ENCODE data around the gene NINJ2. TPM values are rescaled to one million over a fixed set of nuclear protein-coding genes. Genes with fewer than 3 reads are reported as not detected.

Gene NINJ2
- total RNA-seq, 1 donor = 5.8 TPM

GRCh38 chr12:669576-669945, 6.3 kb upstream of the NINJ2 start:
- Histone ChIP-seq H2AFZ (ENCODE audit: low read length) (no peak overlapping the region), H3K36me3 (ENCODE audit: insufficient read depth, low read length) (no peaks in the 10 kb centered on the region), H3K9me3 (ENCODE audit: low read depth, low read length) (no peaks in the 10 kb centered on the region), H3K4me2 (ENCODE audit: insufficient read depth, low read length) (no peak overlapping the region), H4K20me1 (ENCODE audit: insufficient read depth, low read length) (no peaks in the 10 kb centered on the region), H3K4me1 (ENCODE audit: insufficient read depth, low read length) (no peaks in the 10 kb centered on the region), H3K27me3 (ENCODE audit: insufficient read depth, low read length) (no peaks in the 10 kb centered on the region), H3K79me2 (ENCODE audit: insufficient read depth, low read length) (no peaks in the 10 kb centered on the region), H3K27ac (ENCODE audit: low read depth, low read length) (no peak overlapping the region), H3K4me3 (ENCODE audit: insufficient read depth, low read length) (no peak overlapping the region)
- TF ChIP-seq, protein P1, sequence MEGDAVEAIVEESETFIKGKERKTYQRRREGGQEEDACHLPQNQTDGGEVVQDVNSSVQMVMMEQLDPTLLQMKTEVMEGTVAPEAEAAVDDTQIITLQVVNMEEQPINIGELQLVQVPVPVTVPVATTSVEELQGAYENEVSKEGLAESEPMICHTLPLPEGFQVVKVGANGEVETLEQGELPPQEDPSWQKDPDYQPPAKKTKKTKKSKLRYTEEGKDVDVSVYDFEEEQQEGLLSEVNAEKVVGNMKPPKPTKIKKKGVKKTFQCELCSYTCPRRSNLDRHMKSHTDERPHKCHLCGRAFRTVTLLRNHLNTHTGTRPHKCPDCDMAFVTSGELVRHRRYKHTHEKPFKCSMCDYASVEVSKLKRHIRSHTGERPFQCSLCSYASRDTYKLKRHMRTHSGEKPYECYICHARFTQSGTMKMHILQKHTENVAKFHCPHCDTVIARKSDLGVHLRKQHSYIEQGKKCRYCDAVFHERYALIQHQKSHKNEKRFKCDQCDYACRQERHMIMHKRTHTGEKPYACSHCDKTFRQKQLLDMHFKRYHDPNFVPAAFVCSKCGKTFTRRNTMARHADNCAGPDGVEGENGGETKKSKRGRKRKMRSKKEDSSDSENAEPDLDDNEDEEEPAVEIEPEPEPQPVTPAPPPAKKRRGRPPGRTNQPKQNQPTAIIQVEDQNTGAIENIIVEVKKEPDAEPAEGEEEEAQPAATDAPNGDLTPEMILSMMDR (IDR thresholded peaks at IDR 0.05; ENCODE audit: extremely low read depth, low read depth, low read length) = no peak
- DNase-seq (ENCODE audit: insufficient read length, low spot score, missing footprints) = no peak

GRCh38 chr12:668090-668481, 4.8 kb upstream of the NINJ2 start:
- H3K79me2 ChIP-seq (ENCODE audit: insufficient read depth, low read length) = no peaks in the 10 kb centered on the region
- no peak overlapping the region for H2AFZ ChIP-seq (ENCODE audit: low read length)

GRCh38 chr12:666766-667308, 3.6 kb upstream of the NINJ2 start:
- Histone ChIP-seq H3K79me2 (ENCODE audit: insufficient read depth, low read length) (no peaks in the 10 kb centered on the region), H4K20me1 (ENCODE audit: insufficient read depth, low read length) (no peaks in the 10 kb centered on the region), H2AFZ (ENCODE audit: low read length) (no peak overlapping the region), H3K27me3 (ENCODE audit: insufficient read depth, low read length) (no peaks in the 10 kb centered on the region), H3K36me3 (ENCODE audit: insufficient read depth, low read length) (no peaks in the 10 kb centered on the region), H3K4me3 (ENCODE audit: insufficient read depth, low read length) (no peak overlapping the region), H3K9me3 (ENCODE audit: low read depth, low read length) (no peaks in the 10 kb centered on the region), H3K4me1 (ENCODE audit: insufficient read depth, low read length) (peaks cover 5% of the 10 kb centered on the region), H3K4me2 (ENCODE audit: insufficient read depth, low read length) (no peak overlapping the region), H3K27ac (ENCODE audit: low read depth, low read length) (no peak overlapping the region)
- TF ChIP-seq, protein P1 (IDR thresholded peaks at IDR 0.05; ENCODE audit: extremely low read depth, low read depth, low read length) = no peak
- peak; percentile 44 for DNase-seq (ENCODE audit: insufficient read length, low spot score, missing footprints)

More at GRCh38 chr12:668090-668481, 4.8 kb upstream of the NINJ2 start:
- H3K27ac ChIP-seq (ENCODE audit: low read depth, low read length) = no peak overlapping the region
- H3K4me1 ChIP-seq (ENCODE audit: insufficient read depth, low read length) = peaks cover 5% of the 10 kb centered on the region
- no peaks in the 10 kb centered on the region for H3K36me3 ChIP-seq (ENCODE audit: insufficient read depth, low read length)
- no peak for DNase-seq (ENCODE audit: insufficient read length, low spot score, missing footprints)
- H4K20me1 ChIP-seq (ENCODE audit: insufficient read depth, low read length) = no peaks in the 10 kb centered on the region
- no peaks in the 10 kb centered on the region for H3K27me3 ChIP-seq (ENCODE audit: insufficient read depth, low read length)
- no peak overlapping the region for H3K4me2 ChIP-seq (ENCODE audit: insufficient read depth, low read length)
- no peaks in the 10 kb centered on the region for H3K9me3 ChIP-seq (ENCODE audit: low read depth, low read length)
- TF ChIP-seq, protein P1 (IDR thresholded peaks at IDR 0.05; ENCODE audit: extremely low read depth, low read depth, low read length) = no peak
- no peak overlapping the region for H3K4me3 ChIP-seq (ENCODE audit: insufficient read depth, low read length)

GRCh38 chr12:666066-666465, 2.8 kb upstream of the NINJ2 start:
- no peaks in the 10 kb centered on the region for H3K36me3 ChIP-seq (ENCODE audit: insufficient read depth, low read length)
- no peaks in the 10 kb centered on the region for H3K27me3 ChIP-seq (ENCODE audit: insufficient read depth, low read length)
- no peaks in the 10 kb centered on the region for H3K79me2 ChIP-seq (ENCODE audit: insufficient read depth, low read length)
- H2AFZ ChIP-seq (ENCODE audit: low read length) = no peak overlapping the region
- no peak overlapping the region for H3K4me3 ChIP-seq (ENCODE audit: insufficient read depth, low read length)
- H3K27ac ChIP-seq (ENCODE audit: low read depth, low read length) = no peak overlapping the region
- TF ChIP-seq, protein P1 (IDR thresholded peaks at IDR 0.05; ENCODE audit: extremely low read depth, low read depth, low read length) = no peak
- H4K20me1 ChIP-seq (ENCODE audit: insufficient read depth, low read length) = no peaks in the 10 kb centered on the region
- H3K9me3 ChIP-seq (ENCODE audit: low read depth, low read length) = no peaks in the 10 kb centered on the region
- peaks cover 5% of the 10 kb centered on the region for H3K4me1 ChIP-seq (ENCODE audit: insufficient read depth, low read length)
- no peak for DNase-seq (ENCODE audit: insufficient read length, low spot score, missing footprints)
- no peak overlapping the region for H3K4me2 ChIP-seq (ENCODE audit: insufficient read depth, low read length)
